Kidney (tissue), 14 donors: ENCODE measurements around the gene SEPTIN8. TPM values are rescaled to one million over a fixed set of nuclear protein-coding genes. Genes with fewer than 3 reads are reported as not detected.

ENCODE experiments used
- DNase-seq, 5 donors: peaks; one replicate each; pipeline ENCODE4 v3.0.0-alpha.2; 2013 to 2020
- FAIRE-seq: peaks from 2 replicates; lab custom pipeline; 2012; peaks lifted over from hg19 to GRCh38; lab: Jason Lieb, UNC
- H3K27ac ChIP-seq, 2 donors: one replicate each; pipeline ENCODE4 v1.7.0; 2013; ENCODE audit warnings: low read depth in 2 of 2, low read length in 2 of 2, inconsistent platforms in 1 of 2
- H3K27me3 ChIP-seq: one replicate; pipeline ENCODE4 v1.7.1; 2013; ENCODE audit warnings: low read length, inconsistent platforms; ENCODE audit not compliant: control insufficient read depth, insufficient read depth
- H3K36me3 ChIP-seq, 3 donors: one replicate each; pipeline versions ENCODE4 v1.7.0 to v1.7.1; 2013; ENCODE audit warnings: low read length in 3 of 3, control low read depth in 1 of 3, inconsistent platforms in 1 of 3; ENCODE audit not compliant: insufficient read depth in 3 of 3, control insufficient read depth in 2 of 3
- H3K4me1 ChIP-seq, 3 donors: one replicate each; pipeline versions ENCODE4 v1.7.0 to v1.7.1; 2013; ENCODE audit warnings: low read length in 3 of 3, inconsistent platforms in 1 of 3, low read depth in 1 of 3; ENCODE audit not compliant: control insufficient read depth in 2 of 3, insufficient read depth in 2 of 3
- H3K4me3 ChIP-seq, 3 donors: one replicate each; pipeline versions ENCODE4 v1.7.0 to v1.8.1; 2013; ENCODE audit warnings: low read length in 3 of 3, control low read depth in 1 of 3, inconsistent platforms in 1 of 3
- H3K9ac ChIP-seq, 3 donors: one replicate each; pipeline versions ENCODE4 v1.7.0 to v1.7.1; 2013; ENCODE audit warnings: low read length in 3 of 3, control low read depth in 1 of 3, inconsistent platforms in 1 of 3
- H3K9me3 ChIP-seq, 3 donors: one replicate each; pipeline versions ENCODE4 v1.7.0 to v1.7.1; 2013; ENCODE audit warnings: low read length in 3 of 3, control low read depth in 1 of 3, inconsistent platforms in 1 of 3; ENCODE audit not compliant: control insufficient read depth in 2 of 3, insufficient read depth in 1 of 3
- intact Hi-C: fragments of 100-400 bp; cut with DNase I; formaldehyde crosslinking; loops from one replicate; pipeline ENCODE4 v1.11.1; 2022
- polyA plus RNA-seq: library from polyadenylated mRNA; stranded (reverse); fragments of 350-450 nt; fragmentation: Illumina TruSeq; extraction: RNeasy Lipid Tissue Mini Kit (QIAGEN cat#74804); gene quantifications from one replicate; pipeline ENCODE4 v1.2.3, GENCODE V29; 2014; ENCODE audit warnings: low read depth, low replicate concordance; ENCODE audit not compliant: insufficient read depth
- total RNA-seq: library from RNA; stranded (reverse); fragmentation: NEBNext Ultra II Directional; extraction: Animal tissue kit (Norgen Biotek cat#: 25700); gene quantifications from one replicate; pipeline ENCODE4 v1.2.1, GENCODE V29; 2021
- TF ChIP-seq, protein P1 (sequence below): IDR thresholded peaks from 3 replicates; pipeline ENCODE4 v1.5.1; 2012; ENCODE audit warnings: mild to moderate bottlenecking, moderate library complexity, borderline replicate concordance; ENCODE audit not compliant: insufficient read depth; ENCODE audit errors: extremely low read depth
- donor health status: control.
- donor health status: control.
- donor health status: control.
- donor health status: control.
- donor health status: control.
- donor health status: DM: yes; HTN: yes; CAD: no.
- donor health status: Normal renal cell carcinoma (clear cell type).

Gene SEPTIN8
- total and polyA plus RNA-seq, 2 donors from 2014 or later, result 24.9 to 54.4 TPM

DNA sequence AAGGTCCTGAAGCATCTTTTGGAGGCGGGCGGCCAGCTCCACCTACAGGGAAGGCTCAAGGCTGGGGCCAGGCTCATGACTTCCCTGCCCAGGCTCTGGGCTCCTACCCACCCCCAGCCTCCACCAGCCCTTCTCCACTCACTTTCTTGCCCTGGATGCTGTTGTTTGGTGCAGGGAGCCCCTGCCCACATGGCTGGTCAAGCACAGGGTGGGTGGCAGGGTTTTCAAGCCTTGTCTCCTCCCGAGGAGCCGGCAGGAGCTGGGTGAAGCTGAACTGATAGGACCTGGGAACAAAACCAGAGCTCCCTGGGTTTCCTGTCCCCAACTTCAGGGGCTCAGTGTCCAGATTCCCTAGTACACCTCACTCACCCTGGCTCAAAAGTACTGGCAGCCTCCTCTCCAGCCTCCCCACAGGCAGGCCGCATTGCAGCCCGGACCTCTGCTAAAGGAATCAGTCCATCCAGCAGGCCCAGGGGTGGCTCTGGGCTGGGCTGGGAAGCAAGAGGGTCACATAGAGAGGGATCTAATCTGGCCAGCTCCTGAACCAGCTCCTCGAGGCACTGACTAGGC lies 46.5 kb upstream of the SEPTIN8 start:
- H3K4me3 ChIP-seq, result peak overlapping the region in 1 of 3 donors; percentile 39
- no peaks in the 10 kb centered on the region for H3K9me3 ChIP-seq
- intact Hi-C loops, result no loop called here
- DNase-seq (no peak), FAIRE-seq (no peak)
- TF ChIP-seq, protein P1, sequence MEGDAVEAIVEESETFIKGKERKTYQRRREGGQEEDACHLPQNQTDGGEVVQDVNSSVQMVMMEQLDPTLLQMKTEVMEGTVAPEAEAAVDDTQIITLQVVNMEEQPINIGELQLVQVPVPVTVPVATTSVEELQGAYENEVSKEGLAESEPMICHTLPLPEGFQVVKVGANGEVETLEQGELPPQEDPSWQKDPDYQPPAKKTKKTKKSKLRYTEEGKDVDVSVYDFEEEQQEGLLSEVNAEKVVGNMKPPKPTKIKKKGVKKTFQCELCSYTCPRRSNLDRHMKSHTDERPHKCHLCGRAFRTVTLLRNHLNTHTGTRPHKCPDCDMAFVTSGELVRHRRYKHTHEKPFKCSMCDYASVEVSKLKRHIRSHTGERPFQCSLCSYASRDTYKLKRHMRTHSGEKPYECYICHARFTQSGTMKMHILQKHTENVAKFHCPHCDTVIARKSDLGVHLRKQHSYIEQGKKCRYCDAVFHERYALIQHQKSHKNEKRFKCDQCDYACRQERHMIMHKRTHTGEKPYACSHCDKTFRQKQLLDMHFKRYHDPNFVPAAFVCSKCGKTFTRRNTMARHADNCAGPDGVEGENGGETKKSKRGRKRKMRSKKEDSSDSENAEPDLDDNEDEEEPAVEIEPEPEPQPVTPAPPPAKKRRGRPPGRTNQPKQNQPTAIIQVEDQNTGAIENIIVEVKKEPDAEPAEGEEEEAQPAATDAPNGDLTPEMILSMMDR, result no peak
- H3K36me3 ChIP-seq, result no peaks in the 10 kb centered on the region
- no peak overlapping the region for H3K27ac ChIP-seq
- no peaks in the 10 kb centered on the region for H3K27me3 ChIP-seq
- peaks cover 0 to 5% (median 0%) of the 10 kb centered on the region in 3 donors for H3K4me1 ChIP-seq
- peak overlapping the region in 1 of 3 donors; percentile 19 for H3K9ac ChIP-seq

DNA sequence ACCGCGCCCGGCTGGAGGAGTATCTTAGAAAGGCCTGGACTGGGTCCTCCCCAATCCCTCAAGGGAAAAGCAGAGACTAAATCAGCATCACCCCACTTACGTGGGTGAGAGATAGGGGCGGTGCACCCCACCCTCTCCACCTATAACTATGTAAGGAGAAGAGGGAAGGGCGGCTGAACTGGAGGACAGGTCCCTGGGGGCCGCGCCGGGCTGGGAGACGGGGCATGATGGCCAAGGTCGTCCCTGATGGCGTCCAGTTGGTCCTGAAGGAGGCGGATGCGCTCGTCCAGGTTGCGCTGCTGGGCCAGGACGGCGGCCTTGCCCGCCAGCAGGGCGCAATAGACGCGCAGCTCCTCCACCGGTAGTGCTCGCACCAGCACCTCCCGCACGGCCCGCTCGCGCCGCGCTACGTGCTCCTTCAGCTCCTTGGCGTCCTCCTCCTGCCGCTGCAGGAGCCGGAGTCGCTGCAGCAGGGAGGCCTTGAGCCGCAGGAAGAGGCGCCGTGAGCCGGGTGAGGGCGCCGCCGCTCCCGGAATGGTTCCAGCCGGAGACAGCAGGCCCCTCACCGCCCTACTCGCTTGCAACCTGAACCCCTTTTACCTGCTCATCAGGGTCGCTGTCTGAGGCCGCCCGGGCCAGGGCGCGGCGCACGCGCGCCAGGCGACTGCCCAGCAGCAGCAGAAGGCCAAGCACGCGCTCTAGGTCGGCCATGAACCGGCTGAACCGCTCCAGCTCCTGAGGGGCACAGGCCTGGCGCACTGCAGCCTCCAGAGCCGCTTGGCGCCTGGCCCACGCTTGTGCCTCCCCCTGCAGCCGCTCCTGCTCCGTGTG lies 45.8 kb upstream of the SEPTIN8 start:
- Histone ChIP-seq H3K36me3 (no peaks in the 10 kb centered on the region), H3K9ac (no peak overlapping the region), H3K4me3 (peak overlapping the region in 1 of 3 donors; percentile 39), H3K4me1 (peaks cover 0 to 5% (median 0%) of the 10 kb centered on the region in 3 donors), H3K27ac (peak overlapping the region in 1 of 2 donors; percentile 22), H3K9me3 (no peaks in the 10 kb centered on the region), H3K27me3 (no peaks in the 10 kb centered on the region)
- TF ChIP-seq, protein P1, result peak; percentile 11
- FAIRE-seq (no peak), DNase-seq (peak; percentile 80 to 89 (median 81))
- intact Hi-C loops, result no loop called here

DNA sequence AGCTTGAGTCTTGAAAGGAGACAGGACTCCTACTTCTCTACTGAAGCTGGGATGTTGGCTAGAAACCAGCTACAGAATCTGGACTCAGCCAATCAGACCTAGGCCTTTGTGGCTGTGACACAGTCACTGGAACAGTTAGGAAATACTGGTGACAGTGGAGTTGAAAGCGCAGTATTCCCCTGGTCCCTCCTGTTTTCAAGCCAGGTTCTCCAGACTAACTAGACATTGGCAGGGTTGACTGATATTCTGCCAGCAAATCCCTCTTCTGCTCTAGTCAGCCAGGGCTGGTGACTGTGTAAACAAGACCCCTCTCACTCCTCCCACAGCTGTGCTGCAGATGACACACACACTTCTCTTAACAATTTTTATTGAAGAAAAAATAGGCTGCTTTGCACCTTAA lies 44.8 kb upstream of the SEPTIN8 start:
- TF ChIP-seq, protein P1, result no peak
- Histone ChIP-seq H3K9ac (no peak overlapping the region), H3K27me3 (no peaks in the 10 kb centered on the region), H3K9me3 (no peaks in the 10 kb centered on the region), H3K27ac (no peak overlapping the region), H3K4me3 (no peak overlapping the region), H3K36me3 (no peaks in the 10 kb centered on the region), H3K4me1 (peaks cover 0 to 5% (median 0%) of the 10 kb centered on the region in 3 donors)
- intact Hi-C loops, result no loop called here
- no peak for FAIRE-seq
- DNase-seq, result peak in 1 of 5 donors; percentile 48
